ENCODE measurements around the gene TMOD4.

The TMOD4 gene

DNA sequence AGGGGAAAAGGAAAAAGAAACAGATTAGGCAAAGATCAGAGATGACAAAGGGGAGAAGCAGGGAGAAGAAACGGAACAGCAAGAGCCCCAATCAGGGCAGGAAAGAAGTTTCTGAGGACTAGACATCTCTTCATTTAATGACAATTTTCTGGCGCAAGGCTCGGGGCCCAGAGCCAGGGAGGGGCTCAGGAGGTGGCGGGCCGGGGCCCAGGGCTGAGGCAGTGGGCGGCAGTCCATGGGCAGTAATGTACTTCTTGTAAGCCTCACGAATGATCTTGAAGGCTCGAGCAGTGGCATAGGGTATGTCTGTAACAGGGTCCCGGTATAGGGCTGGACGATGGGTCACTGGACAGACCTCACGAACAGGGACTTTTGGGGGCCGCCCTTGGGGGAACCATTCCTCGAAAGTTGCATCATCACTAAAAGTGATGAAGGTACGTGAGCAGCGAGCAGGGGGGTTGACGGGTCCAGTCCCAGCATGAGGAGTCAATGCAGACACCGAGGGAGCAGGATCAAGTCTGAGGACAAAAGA, 799 bp upstream of the TMOD4 start:
- CTCF ChIA-PET = interaction anchor here (0.6 to 1.3 kb wide), 6 partner anchors 11 to 369 kb away, joined by 3 to 5 read pairs (median 3); partner anchors contain the start of genes CTSK, LYSMD1 and SCNM1
- TF ChIP-seq TARDBP (IDR thresholded peaks at IDR 0.05) (no peak), BHLHE40 (IDR thresholded peaks at IDR 0.05; ENCODE audit: borderline replicate concordance) (no peak), CTBP1 (IDR thresholded peaks at IDR 0.05; ENCODE audit: borderline replicate concordance) (no peak), SP1 (IDR thresholded peaks at IDR 0.05) (no peak), L3MBTL2 (conservative IDR thresholded peaks at IDR 0.05) (no peak), LEF1 (IDR thresholded peaks at IDR 0.05; ENCODE audit: borderline replicate concordance) (no peak), ELF4 (IDR thresholded peaks at IDR 0.05) (no peak), ARNT (IDR thresholded peaks at IDR 0.05) (no peak), NFRKB (IDR thresholded peaks at IDR 0.05) (no peak)
- TF ChIP-seq, protein P1, sequence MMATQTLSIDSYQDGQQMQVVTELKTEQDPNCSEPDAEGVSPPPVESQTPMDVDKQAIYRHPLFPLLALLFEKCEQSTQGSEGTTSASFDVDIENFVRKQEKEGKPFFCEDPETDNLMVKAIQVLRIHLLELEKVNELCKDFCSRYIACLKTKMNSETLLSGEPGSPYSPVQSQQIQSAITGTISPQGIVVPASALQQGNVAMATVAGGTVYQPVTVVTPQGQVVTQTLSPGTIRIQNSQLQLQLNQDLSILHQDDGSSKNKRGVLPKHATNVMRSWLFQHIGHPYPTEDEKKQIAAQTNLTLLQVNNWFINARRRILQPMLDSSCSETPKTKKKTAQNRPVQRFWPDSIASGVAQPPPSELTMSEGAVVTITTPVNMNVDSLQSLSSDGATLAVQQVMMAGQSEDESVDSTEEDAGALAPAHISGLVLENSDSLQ (IDR thresholded peaks at IDR 0.05) = no peak
- POLR2A ChIA-PET = interaction anchor here (1.5 to 6.1 kb wide), 2 partner anchors 10 to 13 kb away, joined by 3 to 40 read pairs; partner anchors contain the start of genes LYSMD1, SCNM1 and VPS72
- no peak for DNase-seq (ENCODE audit: extremely low spot score)

- CTCF ChIA-PET = interaction anchor here (0.6 to 1.3 kb wide), 3 partner anchors 8 to 250 kb away, joined by 3 to 5 read pairs (median 4); no protein-coding TSS in a partner anchor
- no peak for DNase-seq (ENCODE audit: extremely low spot score)
- POLR2A ChIA-PET = interaction anchor here (0.9 to 6.1 kb wide), 3 partner anchors 9 to 15 kb away, joined by 4 to 40 read pairs (median 4); partner anchors contain the start of genes LYSMD1, SCNM1 and VPS72
- TF ChIP-seq FOXA1 (IDR thresholded peaks at IDR 0.05) = no peak
- no peak for TF ChIP-seq FOXK2 (IDR thresholded peaks at IDR 0.05)
- no peak for TF ChIP-seq CTBP1 (IDR thresholded peaks at IDR 0.05; ENCODE audit: borderline replicate concordance)
- no peak for TF ChIP-seq SP1 (IDR thresholded peaks at IDR 0.05)
- no peak for TF ChIP-seq FOXM1 (IDR thresholded peaks at IDR 0.05; ENCODE audit: borderline replicate concordance)
- TF ChIP-seq L3MBTL2 (conservative IDR thresholded peaks at IDR 0.05) = no peak
- no peak for TF ChIP-seq HDGF (IDR thresholded peaks at IDR 0.05; ENCODE audit: borderline replicate concordance)
- no peak for TF ChIP-seq LEF1 (IDR thresholded peaks at IDR 0.05; ENCODE audit: borderline replicate concordance)
- TF ChIP-seq TARDBP (IDR thresholded peaks at IDR 0.05) = no peak
- TF ChIP-seq SUZ12 (IDR thresholded peaks at IDR 0.05) = no peak
- no peak for TF ChIP-seq NFRKB (IDR thresholded peaks at IDR 0.05)
Measured at GRCh38 chr1:151175041-151175741, 590 bp downstream of the TMOD4 start.

DNA sequence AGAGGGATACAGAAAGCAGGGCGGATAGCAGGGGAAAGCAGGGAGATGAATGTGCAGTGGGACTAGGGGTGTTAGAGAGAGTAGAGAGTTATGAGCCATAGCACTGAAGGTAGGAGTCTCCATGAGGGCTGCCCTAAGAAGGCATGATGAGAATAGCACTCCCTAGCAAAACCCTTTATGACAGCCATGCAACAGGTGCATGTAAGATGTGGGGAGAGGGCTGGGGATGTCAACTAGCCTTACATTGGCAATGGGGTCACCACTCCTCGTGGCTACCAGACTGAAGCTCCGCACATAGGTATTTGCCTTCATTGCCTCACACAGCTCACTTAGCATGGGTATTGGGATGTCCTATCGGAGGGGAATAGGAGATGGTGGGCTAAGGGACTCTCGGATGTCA, 4.6 kb downstream of the TMOD4 start:
- ChIA-PET POLR2A (interaction anchor here (0.8 to 1.5 kb wide), 5 partner anchors 8 to 156 kb away, joined by 3 to 9 read pairs (median 3); partner anchors contain the start of genes PI4KB, PSMD4 and VPS72), CTCF (no interaction called here)
- DNase-seq (ENCODE audit: extremely low spot score) = no peak
- TF ChIP-seq CTBP1 (IDR thresholded peaks at IDR 0.05; ENCODE audit: borderline replicate concordance) (no peak), LEF1 (IDR thresholded peaks at IDR 0.05; ENCODE audit: borderline replicate concordance) (no peak), FOXM1 (IDR thresholded peaks at IDR 0.05; ENCODE audit: borderline replicate concordance) (no peak)

DNA sequence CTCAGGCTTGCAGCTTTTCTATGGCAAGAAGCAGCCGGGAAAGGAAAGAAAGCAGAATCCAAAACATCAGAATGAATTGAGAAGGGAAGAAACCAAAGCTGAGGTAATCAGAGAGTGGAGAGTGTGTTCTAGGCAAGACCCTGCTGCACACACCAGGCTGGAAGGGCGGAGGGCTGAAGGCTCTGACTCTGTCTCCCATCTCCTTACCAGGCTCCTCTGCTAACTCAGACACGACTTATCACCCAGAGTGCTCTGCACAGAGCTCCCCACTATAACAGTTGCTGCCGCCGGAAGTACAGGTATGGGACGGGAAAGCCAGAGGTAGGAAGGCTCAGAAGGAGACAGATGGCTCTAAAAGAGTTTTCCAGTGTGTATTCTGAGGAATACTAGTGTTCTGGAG, 8.7 kb downstream of the TMOD4 start:
- CTCF ChIA-PET = interaction anchor here (1.3 kb wide), 1 partner anchor 9 kb away, joined by 3 read pairs; the partner anchor contains the start of gene TMOD4
- POLR2A ChIA-PET = interaction anchor here (0.6 to 1.9 kb wide), 3 partner anchors 15 to 22 kb away, joined by 3 to 14 read pairs (median 4); partner anchors contain the start of gene VPS72
- TF ChIP-seq NFRKB (IDR thresholded peaks at IDR 0.05) (no peak), FOXM1 (IDR thresholded peaks at IDR 0.05; ENCODE audit: borderline replicate concordance) (no peak), CTBP1 (IDR thresholded peaks at IDR 0.05; ENCODE audit: borderline replicate concordance) (no peak), FOXA1 (IDR thresholded peaks at IDR 0.05) (no peak), BHLHE40 (IDR thresholded peaks at IDR 0.05; ENCODE audit: borderline replicate concordance) (no peak), FOXK2 (IDR thresholded peaks at IDR 0.05) (no peak), SUZ12 (IDR thresholded peaks at IDR 0.05) (no peak), LEF1 (IDR thresholded peaks at IDR 0.05; ENCODE audit: borderline replicate concordance) (no peak), ARNT (IDR thresholded peaks at IDR 0.05) (no peak), ELF4 (IDR thresholded peaks at IDR 0.05) (no peak), TARDBP (IDR thresholded peaks at IDR 0.05) (no peak), HDGF (IDR thresholded peaks at IDR 0.05; ENCODE audit: borderline replicate concordance) (no peak), SP1 (IDR thresholded peaks at IDR 0.05) (no peak), L3MBTL2 (conservative IDR thresholded peaks at IDR 0.05) (no peak), ZNF384 (IDR thresholded peaks at IDR 0.05) (no peak)
- TF ChIP-seq, protein P1 (IDR thresholded peaks at IDR 0.05) = no peak

GRCh38 chr1:151166505-151166956, 9.2 kb downstream of the TMOD4 start:
- POLR2A ChIA-PET = interaction anchor here (0.6 to 2.2 kb wide), 7 partner anchors 9 to 115 kb away, joined by 3 to 14 read pairs (median 4); partner anchors contain the start of genes TMOD4, VPS72 and ZNF687
- DNase-seq (ENCODE audit: extremely low spot score) = peak; percentile 39
- CTCF ChIA-PET = interaction anchor here (1.3 to 2.0 kb wide), 2 partner anchors 9 to 67 kb away, joined by 3 to 8 read pairs; partner anchors contain the start of gene TMOD4
- TF ChIP-seq ELF4 (IDR thresholded peaks at IDR 0.05) (no peak), FOXK2 (IDR thresholded peaks at IDR 0.05) (no peak), TARDBP (IDR thresholded peaks at IDR 0.05) (no peak), L3MBTL2 (conservative IDR thresholded peaks at IDR 0.05) (peak; percentile 52; the same call in 1 of the 2 replicates), FOXM1 (IDR thresholded peaks at IDR 0.05; ENCODE audit: borderline replicate concordance) (no peak), CTBP1 (IDR thresholded peaks at IDR 0.05; ENCODE audit: borderline replicate concordance) (no peak), SUZ12 (IDR thresholded peaks at IDR 0.05) (no peak), ARNT (IDR thresholded peaks at IDR 0.05) (no peak), FOXA1 (IDR thresholded peaks at IDR 0.05) (no peak), SP1 (IDR thresholded peaks at IDR 0.05) (no peak), ZNF384 (IDR thresholded peaks at IDR 0.05) (peak; percentile 77), BHLHE40 (IDR thresholded peaks at IDR 0.05; ENCODE audit: borderline replicate concordance) (no peak), HDGF (IDR thresholded peaks at IDR 0.05; ENCODE audit: borderline replicate concordance) (no peak), NFRKB (IDR thresholded peaks at IDR 0.05) (no peak), LEF1 (IDR thresholded peaks at IDR 0.05; ENCODE audit: borderline replicate concordance) (no peak)
- TF ChIP-seq, protein P1 (IDR thresholded peaks at IDR 0.05) = no peak

More for the DNA sequence above, 8.7 kb downstream of the TMOD4 start:
- DNase-seq (ENCODE audit: extremely low spot score) = no peak
